ENCODE data around the gene SATB2.

The SATB2 gene

GRCh38 chr2:199457147-199458008 is at the start of gene SATB2:
Gene SATB2 (minus strand): TSS chr2:199457939. CDS start chr2:199456037, 1,902 bp downstream.
- H3K4me3 ChIP-seq (ENCODE audit: control insufficient read depth, low read depth, low read length) = peak within 1 kb of the TSS; percentile 79
- TF ChIP-seq CTCF (conservative IDR thresholded peaks at IDR 0.05; ENCODE audit: control insufficient read depth, insufficient read depth, low read depth, low read length) = no peak
- DNase-seq (ENCODE audit: low read depth) = peak; percentile 83

- DNase-seq (ENCODE audit: low read depth) = no peak
- no peak overlapping the region for H3K4me3 ChIP-seq (ENCODE audit: control insufficient read depth, low read depth, low read length)
- no peak for TF ChIP-seq CTCF (conservative IDR thresholded peaks at IDR 0.05; ENCODE audit: control insufficient read depth, insufficient read depth, low read depth, low read length)
Measured at GRCh38 chr2:199505755-199506403, 48.1 kb upstream of the SATB2 start.

GRCh38 chr2:199503148-199503547 is 45.4 kb upstream of the SATB2 start:
- no peak for DNase-seq (ENCODE audit: low read depth)
- TF ChIP-seq CTCF (conservative IDR thresholded peaks at IDR 0.05; ENCODE audit: control insufficient read depth, insufficient read depth, low read depth, low read length) = no peak
- no peak overlapping the region for H3K4me3 ChIP-seq (ENCODE audit: control insufficient read depth, low read depth, low read length)

GRCh38 chr2:199499005-199499404 is 41.3 kb upstream of the SATB2 start:
- no peak for TF ChIP-seq CTCF (conservative IDR thresholded peaks at IDR 0.05; ENCODE audit: control insufficient read depth, insufficient read depth, low read depth, low read length)
- no peak overlapping the region for H3K4me3 ChIP-seq (ENCODE audit: control insufficient read depth, low read depth, low read length)
- no peak for DNase-seq (ENCODE audit: low read depth)

- no peak for DNase-seq (ENCODE audit: low read depth)
- no peak for TF ChIP-seq CTCF (conservative IDR thresholded peaks at IDR 0.05; ENCODE audit: control insufficient read depth, insufficient read depth, low read depth, low read length)
- H3K4me3 ChIP-seq (ENCODE audit: control insufficient read depth, low read depth, low read length) = no peak overlapping the region
Measured at GRCh38 chr2:199495147-199495546, 37.4 kb upstream of the SATB2 start.

- H3K4me3 ChIP-seq (ENCODE audit: control insufficient read depth, low read depth, low read length) = no peak overlapping the region
- DNase-seq (ENCODE audit: low read depth) = no peak
- TF ChIP-seq CTCF (conservative IDR thresholded peaks at IDR 0.05; ENCODE audit: control insufficient read depth, insufficient read depth, low read depth, low read length) = no peak
Measured at GRCh38 chr2:199490049-199490448, 32.3 kb upstream of the SATB2 start.
